ENCODE measurements around the gene STIM1.

GRCh38 chr11:4059424-4059823, 204.0 kb downstream of the STIM1 start:
- TF ChIP-seq CTCF (IDR thresholded peaks at IDR 0.05) (no peak), POLR2A (IDR thresholded peaks at IDR 0.05) (no peak)
